Osteoblast (primary cell): ENCODE results near the gene LCE3B. TPM values are rescaled to one million over a fixed set of nuclear protein-coding genes. Genes with fewer than 3 reads are reported as not detected.

Source experiments
- DNase-seq: peaks from one replicate; pipeline ENCODE4 v3.0.0; 2011; ENCODE audit warnings: low spot score, mixed read lengths; ENCODE audit not compliant: insufficient read length; ENCODE audit errors: missing footprints
- H2AFZ ChIP-seq: 2 replicates; pipeline ENCODE4 v1.6.0; 2011; ENCODE audit warnings: mild to moderate bottlenecking, low read length
- H3K27ac ChIP-seq: 2 replicates; pipeline ENCODE4 v1.5.1; 2011; ENCODE audit warnings: mild to moderate bottlenecking, low read depth, low read length, moderate library complexity
- H3K27me3 ChIP-seq: 2 replicates; pipeline ENCODE4 v1.6.0; 2012; ENCODE audit warnings: mild to moderate bottlenecking, control low read depth, inconsistent platforms, low read length, moderate library complexity; ENCODE audit not compliant: insufficient read depth
- H3K36me3 ChIP-seq: 2 replicates; pipeline ENCODE4 v1.5.1; 2011; ENCODE audit warnings: mild to moderate bottlenecking, low read length, control low read depth, moderate library complexity; ENCODE audit not compliant: insufficient read depth
- H3K4me1 ChIP-seq: 2 replicates; pipeline ENCODE4 v1.5.1; 2011; ENCODE audit warnings: mild to moderate bottlenecking, low read length, control low read depth, moderate library complexity; ENCODE audit not compliant: insufficient read depth
- H3K4me2 ChIP-seq: 2 replicates; pipeline ENCODE4 v1.6.0; 2011; ENCODE audit warnings: mild to moderate bottlenecking, low read length; ENCODE audit not compliant: insufficient read depth
- H3K4me3 ChIP-seq: fragments of 200-600 bp; sonication (generic); 3 replicates; pipeline ENCODE4 v1.5.1; 2012; ENCODE audit warnings: mild to moderate bottlenecking, low read length, inconsistent platforms; ENCODE audit not compliant: insufficient read depth
- H3K79me2 ChIP-seq: 2 replicates; pipeline ENCODE4 v1.6.0; 2012; ENCODE audit warnings: mild to moderate bottlenecking, low read length, control low read depth, inconsistent platforms; ENCODE audit not compliant: insufficient read depth
- H3K9me3 ChIP-seq: 2 replicates; pipeline ENCODE4 v1.5.1; 2011; ENCODE audit warnings: low read depth, low read length, control low read depth
- H4K20me1 ChIP-seq: 2 replicates; pipeline ENCODE4 v1.6.0; 2012; ENCODE audit warnings: mild to moderate bottlenecking, low read length, control low read depth; ENCODE audit not compliant: insufficient read depth
- CTCF ChIP-seq: IDR thresholded peaks from 2 replicates; pipeline ENCODE4 v1.5.1; 2011; ENCODE audit warnings: mild to moderate bottlenecking, low read depth, low read length, moderate library complexity; ENCODE audit errors: extremely low read depth
- total RNA-seq: library from RNA; depleted of rRNA; stranded (reverse); fragments of >200 nt; gene quantifications from 2 replicates; pipeline ENCODE4 v1.2.3, GENCODE V29; 2012

LCE3B gene
- total RNA-seq, 1 donor, result not detected

GRCh38 chr1:152640351-152640750 is 26.7 kb downstream of the LCE3B start:
- Histone ChIP-seq H4K20me1 (no peaks in the 10 kb centered on the region), H3K9me3 (no peaks in the 10 kb centered on the region), H3K79me2 (no peaks in the 10 kb centered on the region), H3K27me3 (no peaks in the 10 kb centered on the region), H3K4me2 (no peak overlapping the region), H3K4me1 (no peaks in the 10 kb centered on the region), H3K36me3 (no peaks in the 10 kb centered on the region), H2AFZ (no peak overlapping the region), H3K27ac (no peak overlapping the region), H3K4me3 (no peak overlapping the region)
- TF ChIP-seq CTCF, result no peak
- DNase-seq, result no peak

- no peak overlapping the region for H3K4me3 ChIP-seq
- H3K9me3 ChIP-seq, result no peaks in the 10 kb centered on the region
- H3K27me3 ChIP-seq, result no peaks in the 10 kb centered on the region
- no peaks in the 10 kb centered on the region for H3K36me3 ChIP-seq
- no peaks in the 10 kb centered on the region for H3K4me1 ChIP-seq
- no peak for DNase-seq
- TF ChIP-seq CTCF, result no peak
- H4K20me1 ChIP-seq, result no peaks in the 10 kb centered on the region
- no peak overlapping the region for H3K4me2 ChIP-seq
- H3K79me2 ChIP-seq, result no peaks in the 10 kb centered on the region
- no peak overlapping the region for H3K27ac ChIP-seq
- no peak overlapping the region for H2AFZ ChIP-seq
These were observed 30.3 kb downstream of the LCE3B start for GRCh38 chr1:152643945-152644344.

- H3K36me3 ChIP-seq, result no peaks in the 10 kb centered on the region
- no peaks in the 10 kb centered on the region for H4K20me1 ChIP-seq
- H3K27me3 ChIP-seq, result no peaks in the 10 kb centered on the region
- no peaks in the 10 kb centered on the region for H3K4me1 ChIP-seq
- no peak for DNase-seq
- H3K4me2 ChIP-seq, result no peak overlapping the region
- H2AFZ ChIP-seq, result no peak overlapping the region
- H3K9me3 ChIP-seq, result no peaks in the 10 kb centered on the region
- no peak for TF ChIP-seq CTCF
- H3K79me2 ChIP-seq, result no peaks in the 10 kb centered on the region
- H3K27ac ChIP-seq, result no peak overlapping the region
- no peak overlapping the region for H3K4me3 ChIP-seq
These were observed 31.5 kb downstream of the LCE3B start for GRCh38 chr1:152645146-152645545.

GRCh38 chr1:152646656-152647055 is 33.0 kb downstream of the LCE3B start:
- no peak for TF ChIP-seq CTCF
- no peaks in the 10 kb centered on the region for H3K27me3 ChIP-seq
- no peaks in the 10 kb centered on the region for H3K9me3 ChIP-seq
- H3K4me3 ChIP-seq, result no peak overlapping the region
- no peaks in the 10 kb centered on the region for H3K4me1 ChIP-seq
- H3K36me3 ChIP-seq, result no peaks in the 10 kb centered on the region
- no peak overlapping the region for H3K27ac ChIP-seq
- no peaks in the 10 kb centered on the region for H4K20me1 ChIP-seq
- no peak overlapping the region for H3K4me2 ChIP-seq
- no peaks in the 10 kb centered on the region for H3K79me2 ChIP-seq
- H2AFZ ChIP-seq, result no peak overlapping the region
- no peak for DNase-seq
